Measurements from ENCODE around the gene HEPHL1. TPM values are rescaled to one million over a fixed set of nuclear protein-coding genes. Genes with fewer than 3 reads are reported as not detected.

HEPHL1 gene
- total RNA-seq, 1 donor from 2014 or later: not detected

GRCh38 chr11:94062360-94062759 is 41.2 kb downstream of the HEPHL1 start:
- no peak for DNase-seq
- no peak for TF ChIP-seq CTCF (IDR thresholded peaks at IDR 0.05; ENCODE audit: borderline replicate concordance)

GRCh38 chr11:94066901-94067429 is 45.8 kb downstream of the HEPHL1 start:
- Histone ChIP-seq H3K9me3 (replicated peaks) (peaks cover 6% of the 10 kb centered on the region), H3K4me3 (no peak overlapping the region), H3K36me3 (no peaks in the 10 kb centered on the region), H3K27me3 (ENCODE audit: low read depth) (no peaks in the 10 kb centered on the region), H3K27ac (replicated peaks) (no peak overlapping the region), H3K4me1 (no peaks in the 10 kb centered on the region)
- DNase-seq: no peak
- intact Hi-C loops (cut with micrococcal nuclease): no loop called here
- no peak for TF ChIP-seq CTCF (IDR thresholded peaks at IDR 0.05; ENCODE audit: borderline replicate concordance)

More at GRCh38 chr11:94062360-94062759, 41.2 kb downstream of the HEPHL1 start:
- Histone ChIP-seq H3K36me3 (no peaks in the 10 kb centered on the region), H3K4me3 (no peak overlapping the region), H3K27ac (replicated peaks) (no peak overlapping the region), H3K27me3 (ENCODE audit: low read depth) (no peaks in the 10 kb centered on the region), H3K4me1 (no peaks in the 10 kb centered on the region), H3K9me3 (replicated peaks) (no peaks in the 10 kb centered on the region)
- intact Hi-C loops (cut with micrococcal nuclease): no loop called here

- Histone ChIP-seq H3K4me3 (no peak overlapping the region), H3K27ac (replicated peaks) (no peak overlapping the region), H3K27me3 (ENCODE audit: low read depth) (no peaks in the 10 kb centered on the region), H3K9me3 (replicated peaks) (peaks cover 6% of the 10 kb centered on the region), H3K4me1 (no peaks in the 10 kb centered on the region), H3K36me3 (no peaks in the 10 kb centered on the region)
- no peak for TF ChIP-seq CTCF (IDR thresholded peaks at IDR 0.05; ENCODE audit: borderline replicate concordance)
- DNase-seq: no peak
- intact Hi-C loops (cut with micrococcal nuclease): no loop called here
These were observed 47.6 kb downstream of the HEPHL1 start for GRCh38 chr11:94068764-94069163.

GRCh38 chr11:94077552-94078293 is 56.6 kb downstream of the HEPHL1 start:
- no peaks in the 10 kb centered on the region for H3K36me3 ChIP-seq
- H3K27ac ChIP-seq (replicated peaks): no peak overlapping the region
- peak; percentile 25 for TF ChIP-seq CTCF (IDR thresholded peaks at IDR 0.05; ENCODE audit: borderline replicate concordance)
- no peak overlapping the region for H3K4me3 ChIP-seq
- H3K4me1 ChIP-seq: peaks cover 3% of the 10 kb centered on the region
- intact Hi-C loops (cut with micrococcal nuclease): no loop called here
- peaks cover 7% of the 10 kb centered on the region for H3K9me3 ChIP-seq (replicated peaks)
- DNase-seq: no peak
- H3K27me3 ChIP-seq (ENCODE audit: low read depth): no peaks in the 10 kb centered on the region

GRCh38 chr11:94084164-94084563 is 63.0 kb downstream of the HEPHL1 start:
- Histone ChIP-seq H3K27ac (replicated peaks) (no peak overlapping the region), H3K27me3 (ENCODE audit: low read depth) (no peaks in the 10 kb centered on the region), H3K4me1 (no peaks in the 10 kb centered on the region), H3K4me3 (no peak overlapping the region), H3K36me3 (no peaks in the 10 kb centered on the region), H3K9me3 (replicated peaks) (peaks cover 7% of the 10 kb centered on the region)
- no peak for TF ChIP-seq CTCF (IDR thresholded peaks at IDR 0.05; ENCODE audit: borderline replicate concordance)
- DNase-seq: no peak
- intact Hi-C loops (cut with micrococcal nuclease): no loop called here
